ENCODE data around the gene OGDH. TPM values are rescaled to one million over a fixed set of nuclear protein-coding genes. Genes with fewer than 3 reads are reported as not detected.
"Not testable (repeated sequence)": the region's sequence is repeated elsewhere in the genome, so short reads cannot be mapped to it uniquely, and the experiment has no call there.

The OGDH gene
- total RNA-seq, 1 donor from 2014 or later, result 67.1 TPM

DNA sequence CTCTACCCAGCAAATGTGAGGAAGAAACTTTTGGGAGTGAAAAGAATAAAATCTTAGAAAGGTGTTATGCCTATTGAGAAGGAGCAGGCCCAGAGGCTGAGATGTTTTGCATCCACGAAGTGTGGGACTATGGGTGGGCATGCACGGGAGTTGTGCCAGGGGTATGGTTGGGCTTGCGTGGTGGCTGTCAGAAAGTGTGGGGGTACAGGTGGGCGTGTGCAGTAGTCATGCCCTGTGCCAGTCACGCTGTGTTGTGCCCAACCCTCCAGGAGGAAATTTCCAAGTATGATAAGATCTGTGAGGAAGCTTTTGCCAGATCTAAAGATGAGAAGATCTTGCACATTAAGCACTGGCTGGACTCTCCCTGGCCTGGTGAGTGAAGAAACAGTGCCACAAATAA is 89.3 kb downstream of the OGDH start:
- Mint-ChIP-seq H3K4me3 (ENCODE audit: unreplicated experiment) (no peak overlapping the region), H3K36me3 (ENCODE audit: low read depth, unreplicated experiment) (peaks cover 43% of the 10 kb centered on the region), H3K27ac (ENCODE audit: unreplicated experiment) (no peak overlapping the region), H3K27me3 (ENCODE audit: unreplicated experiment) (peaks cover 3% of the 10 kb centered on the region), H3K9me3 (ENCODE audit: unreplicated experiment) (no peaks in the 10 kb centered on the region), H3K4me1 (ENCODE audit: unreplicated experiment) (no peaks in the 10 kb centered on the region)
- TF ChIP-seq CTCF (IDR thresholded peaks at IDR 0.05; ENCODE audit: unreplicated experiment), result no peak
- DNase-seq (ENCODE audit: low spot score), result no peak

- no peak for DNase-seq (ENCODE audit: low spot score)
Measured at GRCh38 chr7:44696728-44697127, 90.3 kb downstream of the OGDH start.

GRCh38 chr7:44697136-44698045 is 91.0 kb downstream of the OGDH start:
- no peaks in the 10 kb centered on the region for H3K9me3 Mint-ChIP-seq (ENCODE audit: unreplicated experiment)
- no peak for TF ChIP-seq CTCF (IDR thresholded peaks at IDR 0.05; ENCODE audit: unreplicated experiment)
- H3K4me1 Mint-ChIP-seq (ENCODE audit: unreplicated experiment), result no peaks in the 10 kb centered on the region
- DNase-seq (ENCODE audit: low spot score), result no peak
- no peak overlapping the region for H3K27ac Mint-ChIP-seq (ENCODE audit: unreplicated experiment)
- peaks cover 51% of the 10 kb centered on the region for H3K36me3 Mint-ChIP-seq (ENCODE audit: low read depth, unreplicated experiment)
- peak overlapping the region; percentile 65 for H3K4me3 Mint-ChIP-seq (ENCODE audit: unreplicated experiment)
- H3K27me3 Mint-ChIP-seq (ENCODE audit: unreplicated experiment), result peaks cover 6% of the 10 kb centered on the region

More at GRCh38 chr7:44696728-44697127, 90.3 kb downstream of the OGDH start:
- Mint-ChIP-seq H3K27me3 (ENCODE audit: unreplicated experiment) (peaks cover 3% of the 10 kb centered on the region), H3K4me3 (ENCODE audit: unreplicated experiment) (no peak overlapping the region), H3K4me1 (ENCODE audit: unreplicated experiment) (no peaks in the 10 kb centered on the region), H3K36me3 (ENCODE audit: low read depth, unreplicated experiment) (peaks cover 47% of the 10 kb centered on the region), H3K9me3 (ENCODE audit: unreplicated experiment) (no peaks in the 10 kb centered on the region), H3K27ac (ENCODE audit: unreplicated experiment) (no peak overlapping the region)
- no peak for TF ChIP-seq CTCF (IDR thresholded peaks at IDR 0.05; ENCODE audit: unreplicated experiment)

DNA sequence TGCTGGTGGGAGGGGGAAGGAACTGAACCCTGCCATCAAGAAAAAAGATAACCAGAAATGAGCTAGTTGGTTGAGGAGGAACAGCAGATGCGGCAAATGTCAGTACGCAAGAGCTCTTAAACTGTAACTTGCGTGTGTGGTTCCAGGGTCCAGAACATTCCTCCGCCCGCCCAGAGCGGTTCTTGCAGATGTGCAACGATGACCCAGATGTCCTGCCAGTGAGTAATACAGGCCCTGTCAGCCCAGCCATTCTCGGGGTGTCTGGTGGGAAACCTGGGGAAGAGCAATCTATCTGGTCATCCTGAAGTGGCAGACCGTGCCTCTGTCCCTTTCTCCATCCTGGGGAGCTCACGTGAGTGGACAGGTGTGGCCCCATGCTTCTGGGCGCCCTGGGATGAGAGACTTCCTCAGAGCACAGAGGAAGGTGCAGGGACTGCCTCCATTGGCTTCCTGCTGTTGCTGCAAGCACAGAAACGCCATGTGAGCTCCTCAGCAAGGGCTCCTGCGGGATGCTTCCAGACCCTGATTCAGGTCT is 91.7 kb downstream of the OGDH start:
- Mint-ChIP-seq H3K27me3 (ENCODE audit: unreplicated experiment) (peaks cover 6% of the 10 kb centered on the region), H3K9me3 (ENCODE audit: unreplicated experiment) (no peaks in the 10 kb centered on the region), H3K4me1 (ENCODE audit: unreplicated experiment) (no peaks in the 10 kb centered on the region), H3K4me3 (ENCODE audit: unreplicated experiment) (peak overlapping the region; percentile 65), H3K36me3 (ENCODE audit: low read depth, unreplicated experiment) (peaks cover 51% of the 10 kb centered on the region), H3K27ac (ENCODE audit: unreplicated experiment) (no peak overlapping the region)
- TF ChIP-seq CTCF (IDR thresholded peaks at IDR 0.05; ENCODE audit: unreplicated experiment), result no peak
- no peak for DNase-seq (ENCODE audit: low spot score)

DNA sequence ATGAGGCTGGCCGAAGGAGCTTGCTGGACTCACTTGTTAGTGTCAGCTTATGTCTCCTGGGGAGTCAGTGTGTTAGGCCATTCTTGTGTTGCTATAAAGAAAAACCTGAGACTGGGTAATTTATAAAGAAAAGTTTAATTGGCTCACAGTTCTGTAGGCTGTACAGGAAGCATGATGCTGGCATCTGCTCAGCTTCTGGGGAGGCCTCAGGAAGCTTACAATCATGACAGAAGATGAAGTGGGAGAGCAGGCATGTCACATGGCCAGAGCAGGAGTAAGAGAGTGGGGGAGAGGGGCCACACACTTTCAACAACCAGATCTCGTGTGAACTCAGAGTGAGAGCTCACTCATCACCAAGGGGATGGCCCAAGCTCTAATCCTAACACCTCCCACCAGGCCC is 93.2 kb downstream of the OGDH start:
- H3K27me3 Mint-ChIP-seq (ENCODE audit: unreplicated experiment); DNase-seq (ENCODE audit: low spot score); H3K4me1 Mint-ChIP-seq (ENCODE audit: unreplicated experiment); H3K9me3 Mint-ChIP-seq (ENCODE audit: unreplicated experiment); H3K27ac Mint-ChIP-seq (ENCODE audit: unreplicated experiment): not testable (repeated sequence)
- Mint-ChIP-seq H3K4me3 (ENCODE audit: unreplicated experiment) (peak overlapping the region; percentile 73), H3K36me3 (ENCODE audit: low read depth, unreplicated experiment) (peaks cover 51% of the 10 kb centered on the region)
